Right atrium auricular region (tissue), 2 donors: ENCODE data around the gene ZBTB45. TPM values are rescaled to one million over a fixed set of nuclear protein-coding genes. Genes with fewer than 3 reads are reported as not detected.

Source experiments
- DNase-seq: peaks from one replicate; pipeline ENCODE4 v3.0.0-alpha.2; 2019; ENCODE audit warnings: low spot score
- H3K27ac ChIP-seq, 2 donors: fragments of 200-600 bp; sonication (generic); 1 replicate in 1 of 2; 2 replicates in 1 of 2; pipeline ENCODE4 v1.5.1; 2016 to 2019
- H3K27me3 ChIP-seq, 2 donors: fragments of 200-600 bp; sonication (generic); one replicate each; pipeline versions ENCODE4 v1.5.1 to v1.6.0; 2017 to 2019
- H3K36me3 ChIP-seq: fragments of 200-600 bp; sonication (generic); one replicate; pipeline ENCODE4 v1.5.1; 2016
- H3K4me1 ChIP-seq, 2 donors: fragments of 200-600 bp; sonication (generic); one replicate each; pipeline versions ENCODE4 v1.5.1 to v1.6.0; 2017 to 2019
- H3K4me3 ChIP-seq, 2 donors: fragments of 200-600 bp; sonication (generic); 1 replicate in 1 of 2; 2 replicates in 1 of 2; pipeline ENCODE4 v1.5.1; 2017 to 2019; ENCODE audit warnings: mild to moderate bottlenecking in 1 of 2, moderate library complexity in 1 of 2
- H3K9me3 ChIP-seq, 2 donors: fragments of 200-600 bp; sonication (generic); one replicate each; pipeline ENCODE4 v1.5.1; 2019
- CTCF ChIP-seq, 2 donors: fragments of 200-600 bp; sonication (generic); IDR thresholded peaks; one replicate each; pipeline ENCODE4 v1.5.1; 2019; ENCODE audit warnings: antibody characterized with exemption in 2 of 2
- total RNA-seq, 2 donors: library from RNA; depleted of rRNA; stranded (reverse); fragments of >200 nt; gene quantifications; one replicate each; pipeline ENCODE4 v1.1.0, GENCODE V29; 2016

The ZBTB45 gene
- total RNA-seq, 2 donors from 2014 or later: 7.2 to 14.3 TPM

GRCh38 chr19:58516964-58517833 is 2.4 kb downstream of the ZBTB45 start:
- Histone ChIP-seq H3K4me3 (no peak overlapping the region), H3K27ac (no peak overlapping the region)

DNA sequence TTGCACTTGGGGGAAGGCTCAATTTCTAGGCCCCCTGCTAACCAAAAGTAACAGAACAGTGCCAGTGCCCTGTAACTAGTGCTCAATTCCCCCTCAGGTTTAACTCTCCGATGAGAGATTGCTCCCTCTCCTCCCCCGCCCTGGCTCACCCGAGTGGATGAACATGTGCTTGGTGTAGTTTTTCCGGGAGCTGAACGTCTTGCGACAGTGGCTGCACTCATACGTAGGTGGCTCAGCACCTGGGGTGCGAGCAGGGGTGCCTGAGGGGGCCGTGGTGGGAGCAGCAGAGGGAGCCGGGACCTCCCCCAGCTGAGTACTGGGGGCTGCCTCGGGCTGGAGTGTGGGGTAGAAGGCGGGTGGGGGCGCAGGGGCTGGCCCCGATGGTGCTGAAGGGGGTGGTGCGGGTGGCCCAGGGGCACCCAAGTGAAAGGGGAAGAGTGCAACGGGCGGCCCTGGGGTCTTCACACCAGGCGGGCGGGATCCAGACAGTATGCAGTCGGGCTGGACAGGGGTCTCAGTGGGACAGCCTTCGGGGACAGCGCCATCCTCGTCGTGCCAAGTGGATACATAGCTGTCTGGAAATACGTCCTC is 3.3 kb downstream of the ZBTB45 start:
- no peak for TF ChIP-seq CTCF (IDR thresholded peaks at IDR 0.05)
- Histone ChIP-seq H3K27ac (no peak overlapping the region), H3K9me3 (no peaks in the 10 kb centered on the region), H3K4me3 (no peak overlapping the region), H3K4me1 (peaks cover 0 to 48% of the 10 kb centered on the region in 2 donors), H3K36me3 (peaks cover 19% of the 10 kb centered on the region), H3K27me3 (no peaks in the 10 kb centered on the region)
- no peak for DNase-seq

More at GRCh38 chr19:58516964-58517833, 2.4 kb downstream of the ZBTB45 start:
- H3K36me3 ChIP-seq: peaks cover 19% of the 10 kb centered on the region
- peaks cover 0 to 48% of the 10 kb centered on the region in 2 donors for H3K4me1 ChIP-seq
- H3K27me3 ChIP-seq: no peaks in the 10 kb centered on the region
- no peak for TF ChIP-seq CTCF (IDR thresholded peaks at IDR 0.05)
- no peak for DNase-seq
- no peaks in the 10 kb centered on the region for H3K9me3 ChIP-seq

DNA sequence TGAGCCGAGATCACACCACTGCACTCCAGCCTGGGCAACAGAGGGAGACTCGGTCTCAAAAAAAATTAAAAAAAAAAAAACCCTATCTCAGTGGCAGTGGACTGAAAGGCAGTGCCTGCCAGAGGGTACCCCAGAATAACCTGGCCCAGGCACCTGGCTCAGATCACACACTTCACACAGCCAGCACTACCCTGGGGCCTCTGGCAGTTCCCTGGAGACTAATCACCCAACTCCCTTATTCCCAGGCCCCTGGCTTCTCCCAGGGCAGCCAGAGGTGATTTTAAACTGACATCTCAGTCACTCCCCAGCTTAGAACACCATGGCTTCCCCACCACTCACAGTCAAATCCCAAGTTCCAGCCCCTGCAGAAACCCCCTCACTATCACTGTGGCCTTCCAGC is 4.4 kb downstream of the ZBTB45 start:
- no peaks in the 10 kb centered on the region for H3K9me3 ChIP-seq
- H3K27me3 ChIP-seq: no peaks in the 10 kb centered on the region
- H3K4me3 ChIP-seq: no peak overlapping the region
- TF ChIP-seq CTCF (IDR thresholded peaks at IDR 0.05): no peak
- DNase-seq: no peak
- peaks cover 0 to 42% of the 10 kb centered on the region in 2 donors for H3K4me1 ChIP-seq
- peaks cover 19% of the 10 kb centered on the region for H3K36me3 ChIP-seq
- H3K27ac ChIP-seq: no peak overlapping the region

DNA sequence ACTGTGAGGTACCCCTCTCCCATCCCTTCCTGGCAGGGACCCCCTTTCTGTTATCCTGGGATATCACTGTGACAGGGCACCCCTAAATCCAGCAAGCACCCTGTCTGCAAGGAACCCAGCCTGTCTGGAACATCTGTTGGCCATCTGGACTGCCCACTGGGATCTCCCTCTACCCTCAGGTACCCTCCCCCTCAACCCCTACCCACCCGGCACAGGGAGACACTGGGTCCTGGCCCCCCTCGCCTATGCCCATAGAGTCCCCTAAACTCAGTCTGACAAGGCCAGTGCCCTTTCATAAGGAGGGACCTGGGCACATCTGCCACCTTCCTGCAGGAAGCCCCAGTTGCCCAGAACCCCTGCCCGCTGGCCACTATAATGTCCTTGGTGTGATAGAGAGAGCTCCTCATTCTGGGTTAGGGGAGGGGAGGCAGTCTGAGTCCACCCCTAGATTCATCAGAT is 5.0 kb downstream of the ZBTB45 start:
- H3K4me1 ChIP-seq: peaks cover 0 to 41% of the 10 kb centered on the region in 2 donors
- H3K9me3 ChIP-seq: no peaks in the 10 kb centered on the region
- no peak for TF ChIP-seq CTCF (IDR thresholded peaks at IDR 0.05)
- peak overlapping the region in 1 of 2 donors; percentile 51 for H3K4me3 ChIP-seq
- peak overlapping the region in 1 of 2 donors; percentile 76 for H3K27ac ChIP-seq
- peaks cover 19% of the 10 kb centered on the region for H3K36me3 ChIP-seq
- no peaks in the 10 kb centered on the region for H3K27me3 ChIP-seq
- no peak for DNase-seq

GRCh38 chr19:58513694-58514563 is 5.7 kb downstream of the ZBTB45 start:
- peak; percentile 81 to 94 for TF ChIP-seq CTCF (IDR thresholded peaks at IDR 0.05)
- peak; percentile 77 for DNase-seq
- Histone ChIP-seq H3K4me3 (peak overlapping the region; percentile 35 to 51), H3K27ac (peak overlapping the region; percentile 60 to 76), H3K9me3 (no peaks in the 10 kb centered on the region), H3K36me3 (peaks cover 19% of the 10 kb centered on the region), H3K27me3 (no peaks in the 10 kb centered on the region), H3K4me1 (peaks cover 0 to 39% of the 10 kb centered on the region in 2 donors)
